IPS DF 6.9 (cell line): Measurements from ENCODE around the gene ROR1.

ENCODE experiments used
- DNase-seq: peaks from one replicate; pipeline ENCODE4 v3.0.0-alpha.2; 2013; ENCODE audit warnings: low read depth, low spot score
- H3K27ac ChIP-seq: one replicate; pipeline ENCODE4 v1.5.1; 2013; ENCODE audit warnings: low read length, control low read depth
- H3K27me3 ChIP-seq: 2 replicates; pipeline ENCODE4 v1.6.1; 2013; ENCODE audit warnings: mild to moderate bottlenecking, low read length; ENCODE audit not compliant: control insufficient read depth, insufficient read depth
- H3K36me3 ChIP-seq: 2 replicates; pipeline ENCODE4 v1.6.1; 2013; ENCODE audit warnings: low read length; ENCODE audit not compliant: control insufficient read depth, insufficient read depth
- H3K4me1 ChIP-seq: 2 replicates; pipeline ENCODE4 v1.6.1; 2013; ENCODE audit warnings: low read length; ENCODE audit not compliant: control insufficient read depth, insufficient read depth
- H3K4me3 ChIP-seq: 2 replicates; pipeline ENCODE4 v1.5.1; 2013; ENCODE audit warnings: mild to moderate bottlenecking, low read length
- H3K9me3 ChIP-seq: 2 replicates; pipeline ENCODE4 v1.6.1; 2013; ENCODE audit warnings: low read length, inconsistent platforms; ENCODE audit not compliant: control insufficient read depth, insufficient read depth
- WGBS: extraction: QIAGEN DNeasy Blood & Tissue Kit; methylation state at CpG from one replicate; pipeline ENCODE4 v1.1.7; 2013; ENCODE audit warnings: mixed read lengths, missing lambda C conversion rate; ENCODE audit not compliant: insufficient read length, insufficient coverage; 5-methylcytosine and 5-hydroxymethylcytosine counted together

ROR1 gene

GRCh38 chr1:63906047-63906704 lies 132.4 kb downstream of the ROR1 start:
- Histone ChIP-seq H3K4me1 (peaks cover 9% of the 10 kb centered on the region), H3K9me3 (no peaks in the 10 kb centered on the region), H3K27ac (no peak overlapping the region), H3K36me3 (no peaks in the 10 kb centered on the region), H3K4me3 (no peak overlapping the region), H3K27me3 (no peaks in the 10 kb centered on the region)
- DNase-seq: no peak
- WGBS: no CpG with 5 or more reads among the region's 8 CpGs

DNA sequence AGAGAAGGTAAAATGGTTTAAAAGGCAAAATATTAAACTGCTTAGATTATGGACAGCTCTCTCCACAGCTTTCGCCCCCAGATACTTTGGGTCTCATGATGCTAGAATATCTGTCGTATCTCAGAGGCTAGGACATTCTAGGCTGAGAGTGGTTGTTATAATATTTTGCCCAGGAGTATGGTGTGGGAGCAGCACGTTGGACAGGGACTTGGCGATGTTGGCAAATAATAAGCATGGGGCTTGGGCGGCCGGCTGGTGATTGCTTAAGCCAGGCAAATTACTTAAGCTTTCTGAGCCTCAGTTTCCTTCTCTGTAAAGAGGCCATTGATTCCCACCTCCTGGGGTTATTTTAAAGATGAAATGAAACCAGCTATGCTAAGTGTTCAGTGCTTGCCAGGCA lies 133.2 kb downstream of the ROR1 start:
- H3K4me1 ChIP-seq: peaks cover 9% of the 10 kb centered on the region
- H3K9me3 ChIP-seq: no peaks in the 10 kb centered on the region
- no CpG with 5 or more reads among the region's 6 CpGs for WGBS
- no peaks in the 10 kb centered on the region for H3K36me3 ChIP-seq
- no peaks in the 10 kb centered on the region for H3K27me3 ChIP-seq
- no peak overlapping the region for H3K4me3 ChIP-seq
- no peak for DNase-seq
- H3K27ac ChIP-seq: no peak overlapping the region

DNA sequence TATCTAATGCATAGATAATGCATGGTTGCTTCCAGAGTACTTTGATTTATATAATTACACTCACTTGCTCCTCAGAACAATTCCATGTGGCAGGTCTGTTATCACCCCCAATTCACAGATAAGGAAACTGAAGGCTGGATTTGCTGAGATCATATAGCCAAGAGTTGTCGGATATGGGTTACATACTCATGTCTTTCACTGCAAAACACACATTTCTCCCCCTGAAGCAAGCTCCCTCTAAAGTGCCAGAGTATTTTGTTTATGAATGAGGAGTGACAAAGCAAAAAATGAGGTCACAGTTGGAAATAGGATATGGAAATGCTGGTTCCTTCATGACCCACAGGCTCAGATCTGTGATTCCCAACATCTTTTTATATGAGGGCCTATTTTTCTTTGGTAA lies 134.2 kb downstream of the ROR1 start:
- Histone ChIP-seq H3K4me3 (no peak overlapping the region), H3K27ac (no peak overlapping the region), H3K27me3 (no peaks in the 10 kb centered on the region), H3K4me1 (peaks cover 10% of the 10 kb centered on the region), H3K9me3 (no peaks in the 10 kb centered on the region), H3K36me3 (no peaks in the 10 kb centered on the region)
- no CpG with 5 or more reads among the region's 1 CpG for WGBS
- DNase-seq: no peak

- H3K36me3 ChIP-seq: no peaks in the 10 kb centered on the region
- H3K4me3 ChIP-seq: no peak overlapping the region
- no peak overlapping the region for H3K27ac ChIP-seq
- no peaks in the 10 kb centered on the region for H3K9me3 ChIP-seq
- WGBS: no CpG with 5 or more reads among the region's 6 CpGs
- no peak for DNase-seq
- no peaks in the 10 kb centered on the region for H3K27me3 ChIP-seq
- H3K4me1 ChIP-seq: peaks cover 14% of the 10 kb centered on the region
Observed at GRCh38 chr1:63909526-63909925, 135.7 kb downstream of the ROR1 start.

- DNase-seq: no peak
- Histone ChIP-seq H3K27ac (no peak overlapping the region), H3K4me3 (no peak overlapping the region), H3K9me3 (no peaks in the 10 kb centered on the region), H3K36me3 (no peaks in the 10 kb centered on the region), H3K4me1 (peaks cover 14% of the 10 kb centered on the region), H3K27me3 (no peaks in the 10 kb centered on the region)
- no CpG with 5 or more reads among the region's 4 CpGs for WGBS
Observed at GRCh38 chr1:63911049-63911448, 137.2 kb downstream of the ROR1 start.

DNA sequence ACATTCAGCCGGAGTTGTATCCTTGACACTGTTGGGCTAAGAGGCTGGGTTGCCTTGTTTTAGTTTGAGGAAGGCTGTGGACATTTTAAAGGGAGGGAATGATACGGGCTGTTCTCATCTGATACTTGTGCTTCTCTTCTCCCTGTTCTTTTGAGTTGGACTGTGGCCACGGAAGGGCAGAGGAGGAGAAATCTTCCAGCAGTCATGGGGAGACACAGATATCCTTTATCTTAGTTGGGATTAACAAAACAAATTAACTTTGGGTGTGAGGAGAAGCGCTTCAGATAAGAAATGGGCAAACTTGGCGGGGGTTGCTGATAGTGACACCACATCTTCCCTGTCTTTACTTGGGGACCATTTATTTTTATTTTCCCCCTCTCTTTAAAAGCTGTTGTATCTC lies 138.8 kb downstream of the ROR1 start:
- WGBS: no CpG with 5 or more reads among the region's 5 CpGs
- Histone ChIP-seq H3K27ac (no peak overlapping the region), H3K9me3 (no peaks in the 10 kb centered on the region), H3K4me3 (no peak overlapping the region), H3K27me3 (no peaks in the 10 kb centered on the region), H3K4me1 (peaks cover 11% of the 10 kb centered on the region), H3K36me3 (no peaks in the 10 kb centered on the region)
- no peak for DNase-seq

DNA sequence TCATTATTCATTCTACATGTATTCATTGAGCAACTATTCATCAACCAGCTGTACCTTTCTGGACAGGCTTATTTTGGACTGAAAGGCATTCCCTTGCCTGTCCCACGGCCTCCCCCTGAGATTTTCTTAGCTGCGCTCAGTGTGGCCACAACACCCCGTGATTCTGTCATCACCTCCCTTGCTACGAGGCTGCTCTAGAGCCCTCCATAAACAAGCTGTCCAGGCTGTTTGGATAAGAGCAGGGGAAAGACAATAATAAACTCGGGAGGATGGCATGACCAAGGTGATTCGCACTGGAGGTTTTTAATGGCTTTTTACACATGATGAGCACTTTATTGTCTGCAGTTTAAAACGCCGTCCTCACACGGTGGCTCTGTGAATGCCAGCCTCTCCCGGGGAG lies 139.7 kb downstream of the ROR1 start:
- Histone ChIP-seq H3K9me3 (no peaks in the 10 kb centered on the region), H3K27ac (no peak overlapping the region), H3K4me3 (no peak overlapping the region), H3K36me3 (no peaks in the 10 kb centered on the region), H3K27me3 (no peaks in the 10 kb centered on the region), H3K4me1 (peaks cover 13% of the 10 kb centered on the region)
- WGBS: no CpG with 5 or more reads among the region's 10 CpGs
- DNase-seq: no peak

- Histone ChIP-seq H3K4me1 (peaks cover 9% of the 10 kb centered on the region), H3K4me3 (no peak overlapping the region), H3K36me3 (no peaks in the 10 kb centered on the region), H3K27me3 (no peaks in the 10 kb centered on the region), H3K27ac (no peak overlapping the region), H3K9me3 (no peaks in the 10 kb centered on the region)
- no peak for DNase-seq
- no CpG with 5 or more reads among the region's 5 CpGs for WGBS
Observed at GRCh38 chr1:63914241-63914640, 140.4 kb downstream of the ROR1 start.

GRCh38 chr1:63914706-63915105 lies 140.9 kb downstream of the ROR1 start:
- Histone ChIP-seq H3K4me1 (peaks cover 9% of the 10 kb centered on the region), H3K9me3 (no peaks in the 10 kb centered on the region), H3K36me3 (no peaks in the 10 kb centered on the region), H3K4me3 (no peak overlapping the region), H3K27me3 (no peaks in the 10 kb centered on the region), H3K27ac (no peak overlapping the region)
- DNase-seq: no peak
- WGBS: no CpG with 5 or more reads among the region's 1 CpG

- Histone ChIP-seq H3K4me3 (no peak overlapping the region), H3K36me3 (no peaks in the 10 kb centered on the region), H3K9me3 (no peaks in the 10 kb centered on the region), H3K27me3 (no peaks in the 10 kb centered on the region), H3K4me1 (peaks cover 9% of the 10 kb centered on the region), H3K27ac (no peak overlapping the region)
- WGBS: no CpG with 5 or more reads among the region's 1 CpG
- DNase-seq: no peak
Observed at GRCh38 chr1:63915121-63915520, 141.3 kb downstream of the ROR1 start.
